CD14-positive monocyte (primary cell): ENCODE results near the gene WDR6. TPM values are rescaled to one million over a fixed set of nuclear protein-coding genes. Genes with fewer than 3 reads are reported as not detected.

Experiments
- DNase-seq, 3 donors: peaks; one replicate each; pipeline ENCODE4 v3.0.0-alpha.2; 2011 to 2022
- H2AFZ ChIP-seq: 2 replicates; pipeline ENCODE4 v1.6.0; 2012; ENCODE audit warnings: mild to moderate bottlenecking, low read depth, low read length, inconsistent platforms; ENCODE audit not compliant: insufficient read depth, poor library complexity, severe bottlenecking
- H3K27ac ChIP-seq, 2 donors: 1 replicate in 1 of 2; 2 replicates in 1 of 2; pipeline ENCODE4 v1.5.1; 2012 to 2013; ENCODE audit warnings: low read length in 2 of 2, control low read depth in 1 of 2, inconsistent platforms in 1 of 2, low read depth in 1 of 2, mild to moderate bottlenecking in 1 of 2
- H3K27me3 ChIP-seq, 2 donors: one replicate each; pipeline versions ENCODE4 v1.6.0 to v1.6.1; 2011 to 2013; ENCODE audit warnings: low read length in 2 of 2; ENCODE audit not compliant: control insufficient read depth in 2 of 2, insufficient read depth in 2 of 2
- H3K36me3 ChIP-seq, 2 donors: replicated peaks in 1 of 2; 1 replicate in 1 of 2; 2 replicates in 1 of 2; pipeline versions ENCODE4 v1.5.1 to v1.6.1; 2012 to 2013; ENCODE audit warnings: low read length in 2 of 2, control low read depth in 1 of 2, inconsistent platforms in 1 of 2, mild to moderate bottlenecking in 1 of 2; ENCODE audit not compliant: insufficient read depth in 2 of 2, control insufficient read depth in 1 of 2
- H3K4me1 ChIP-seq, 2 donors: 1 replicate in 1 of 2; 2 replicates in 1 of 2; pipeline versions ENCODE4 v1.5.1 to v1.6.1; 2012 to 2013; ENCODE audit warnings: low read length in 2 of 2, control low read depth in 1 of 2, inconsistent platforms in 1 of 2, mild to moderate bottlenecking in 1 of 2, moderate library complexity in 1 of 2; ENCODE audit not compliant: insufficient read depth in 2 of 2, control insufficient read depth in 1 of 2
- H3K4me2 ChIP-seq: replicated peaks from 2 replicates; pipeline ENCODE3; 2012; ENCODE audit warnings: low read length, moderate library complexity, mild to moderate bottlenecking; ENCODE audit not compliant: poor library complexity, severe bottlenecking; ENCODE audit errors: extremely low read depth
- H3K4me3 ChIP-seq, 3 experiments: fragments of 200-600 bp in 1 of 3; sonication (generic) in 1 of 3; replicated peaks in 1 of 3; 1 replicate in 2 of 3; 2 replicates in 1 of 3; pipeline ENCODE4 v1.5.1; 2011 to 2013; ENCODE audit warnings: low read length in 3 of 3, mild to moderate bottlenecking in 3 of 3, control low read depth in 2 of 3, low read depth in 2 of 3, inconsistent platforms in 1 of 3, moderate library complexity in 1 of 3
- H3K79me2 ChIP-seq: 2 replicates; pipeline ENCODE4 v1.6.0; 2012; ENCODE audit warnings: mild to moderate bottlenecking, control low read depth, inconsistent platforms, low read length, moderate library complexity; ENCODE audit not compliant: insufficient read depth
- H3K9ac ChIP-seq: 2 replicates; pipeline ENCODE4 v1.6.0; 2017; ENCODE audit warnings: low read length, mild to moderate bottlenecking; ENCODE audit not compliant: insufficient read depth, poor library complexity, severe bottlenecking
- H3K9me3 ChIP-seq, 2 donors: replicated peaks in 1 of 2; 1 replicate in 1 of 2; 2 replicates in 1 of 2; pipeline versions ENCODE4 v1.5.1 to v1.6.1; 2012 to 2013; ENCODE audit warnings: low read length in 2 of 2, control low read depth in 1 of 2; ENCODE audit not compliant: control insufficient read depth in 1 of 2, insufficient read depth in 1 of 2
- H4K20me1 ChIP-seq: 2 replicates; pipeline ENCODE4 v1.6.0; 2012; ENCODE audit warnings: mild to moderate bottlenecking, low read length, control low read depth, moderate library complexity; ENCODE audit not compliant: insufficient read depth
- H3K27ac Mint-ChIP-seq, 7 donors: one replicate each; pipeline ENCODE4 v1.8.0; 2020; ENCODE audit warnings: mild to moderate bottlenecking in 7 of 7, mixed read lengths in 7 of 7, moderate library complexity in 6 of 7, inconsistent platforms in 2 of 7
- H3K27me3 Mint-ChIP-seq, 3 donors: one replicate each; pipeline ENCODE4 v1.8.0; 2021 to 2022; ENCODE audit warnings: low read depth in 3 of 3, mild to moderate bottlenecking in 3 of 3, mixed read lengths in 3 of 3, moderate library complexity in 3 of 3, inconsistent platforms in 1 of 3
- H3K36me3 Mint-ChIP-seq, 2 donors: one replicate each; pipeline ENCODE4 v1.8.0; 2020; ENCODE audit warnings: mixed read lengths in 2 of 2, inconsistent platforms in 1 of 2, mild to moderate bottlenecking in 1 of 2
- H3K4me1 Mint-ChIP-seq: one replicate; pipeline ENCODE4 v1.8.0; 2020; ENCODE audit warnings: mild to moderate bottlenecking, mixed read lengths
- H3K4me3 Mint-ChIP-seq, 2 donors: one replicate each; pipeline ENCODE4 v1.8.0; 2020; ENCODE audit warnings: mild to moderate bottlenecking in 2 of 2, mixed read lengths in 2 of 2, moderate library complexity in 1 of 2
- H3K9me3 Mint-ChIP-seq, 7 donors: one replicate each; pipeline ENCODE4 v1.8.0; 2020 to 2022; ENCODE audit warnings: mixed read lengths in 7 of 7, mild to moderate bottlenecking in 6 of 7, moderate library complexity in 6 of 7, inconsistent platforms in 2 of 7
- WGBS: methylation state at CpG from one replicate; pipeline ENCODE4 v1.1.5; 2013; ENCODE audit warnings: missing lambda C conversion rate; ENCODE audit not compliant: insufficient coverage; 5-methylcytosine and 5-hydroxymethylcytosine counted together
- intact Hi-C, 2 donors: fragments of 100-400 bp; cut with micrococcal nuclease; formaldehyde crosslinking; loops; one replicate each; pipeline versions ENCODE4 v1.15.0 to v1.15.1; 2023
- polyA plus RNA-seq, 3 donors: library from polyadenylated mRNA; depleted of rRNA in 1 of 3; unstranded in 2 of 3; stranded (reverse) in 1 of 3; fragments of 300-500 nt in 2 of 3; fragments of >200 nt in 1 of 3; fragmentation: Illumina TruSeq in 2 of 3; gene quantifications; 1 replicate in 2 of 3; 2 replicates in 1 of 3; pipeline ENCODE4 v1.2.3, GENCODE V29; 2012 to 2021
- TF ChIP-seq, protein P1 (sequence below): fragments of 200-600 bp; IDR thresholded peaks from one replicate; pipeline ENCODE4 v1.8.0; 2022; ENCODE audit warnings: antibody characterized with exemption, mild to moderate bottlenecking

The WDR6 gene
- polyA plus RNA-seq, 3 donors: 30.6 to 103 (median 46.3) TPM

DNA sequence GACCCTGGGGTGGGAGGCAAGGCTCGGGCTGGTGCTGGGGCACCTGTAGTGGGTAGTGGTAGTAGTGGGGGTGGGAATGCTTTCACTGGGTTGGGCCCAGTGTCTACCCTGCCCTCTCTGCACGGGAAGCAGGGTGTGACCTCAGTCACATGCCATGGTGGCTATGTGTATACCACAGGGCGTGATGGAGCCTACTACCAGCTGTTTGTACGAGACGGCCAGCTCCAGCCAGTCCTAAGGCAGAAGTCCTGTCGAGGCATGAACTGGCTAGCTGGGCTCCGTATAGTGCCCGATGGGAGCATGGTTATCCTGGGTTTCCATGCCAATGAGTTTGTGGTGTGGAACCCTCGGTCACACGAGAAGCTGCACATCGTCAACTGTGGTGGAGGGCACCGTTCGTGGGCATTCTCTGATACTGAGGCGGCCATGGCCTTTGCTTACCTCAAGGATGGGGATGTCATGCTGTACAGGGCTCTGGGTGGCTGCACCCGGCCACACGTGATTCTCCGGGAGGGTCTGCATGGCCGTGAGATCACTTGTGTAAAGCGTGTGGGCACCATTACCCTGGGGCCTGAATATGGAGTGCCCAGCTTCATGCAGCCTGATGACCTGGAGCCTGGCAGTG lies 6.0 kb downstream of the WDR6 start:
- peaks cover 40% of the 10 kb centered on the region for H3K79me2 ChIP-seq
- H3K4me1 Mint-ChIP-seq: peaks cover 18% of the 10 kb centered on the region

DNA sequence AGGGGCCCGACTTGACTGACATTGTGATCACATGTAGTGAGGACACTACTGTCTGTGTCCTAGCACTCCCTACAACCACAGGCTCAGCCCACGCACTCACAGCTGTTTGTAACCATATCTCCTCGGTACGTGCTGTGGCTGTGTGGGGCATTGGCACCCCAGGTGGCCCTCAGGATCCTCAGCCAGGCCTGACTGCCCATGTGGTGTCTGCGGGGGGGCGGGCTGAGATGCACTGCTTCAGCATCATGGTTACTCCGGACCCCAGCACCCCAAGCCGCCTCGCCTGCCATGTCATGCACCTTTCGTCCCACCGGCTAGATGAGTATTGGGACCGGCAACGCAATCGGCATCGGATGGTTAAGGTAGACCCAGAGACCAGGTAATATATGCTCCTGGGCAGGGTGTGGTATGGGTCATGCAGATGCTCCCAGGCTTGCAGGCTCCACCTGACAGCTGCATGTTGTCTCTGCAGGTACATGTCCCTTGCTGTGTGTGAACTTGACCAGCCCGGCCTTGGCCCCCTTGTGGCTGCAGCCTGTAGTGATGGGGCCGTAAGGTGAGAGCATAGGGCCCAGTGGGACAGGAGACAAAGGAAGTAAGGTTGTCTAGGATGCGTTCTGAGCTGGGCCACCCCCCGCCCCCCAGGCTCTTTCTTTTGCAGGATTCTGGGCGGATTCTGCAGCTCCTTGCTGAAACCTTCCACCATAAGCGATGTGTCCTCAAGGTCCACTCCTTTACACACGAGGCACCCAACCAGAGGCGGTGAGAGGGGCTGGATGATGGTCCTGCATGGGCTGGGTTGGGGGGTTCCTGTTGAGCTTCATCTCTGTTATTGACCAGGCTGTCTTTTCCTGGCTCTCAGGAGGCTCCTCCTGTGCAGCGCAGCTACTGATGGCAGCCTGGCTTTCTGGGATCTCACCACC lies 6.8 kb downstream of the WDR6 start:
- WGBS: 90% methylated on average over 19 of the region's 24 CpGs
- Mint-ChIP-seq H3K4me3 (no peak overlapping the region), H3K27me3 (no peaks in the 10 kb centered on the region), H3K4me1 (peaks cover 17% of the 10 kb centered on the region), H3K27ac (peak overlapping the region in 1 of 7 donors; percentile 56), H3K9me3 (no peaks in the 10 kb centered on the region), H3K36me3 (peaks cover 28 to 59% of the 10 kb centered on the region in 2 donors)
- no peaks in the 10 kb centered on the region for H3K9me3 ChIP-seq
- intact Hi-C loops: no loop called here
- no peak overlapping the region for H3K4me2 ChIP-seq
- DNase-seq: peak in 1 of 3 donors; percentile 39
- H3K79me2 ChIP-seq: peaks cover 39% of the 10 kb centered on the region
- H3K9ac ChIP-seq: no peak overlapping the region
- H4K20me1 ChIP-seq: peaks cover 48% of the 10 kb centered on the region
- no peak overlapping the region for H3K4me3 ChIP-seq
- no peaks in the 10 kb centered on the region for H3K27me3 ChIP-seq
- H3K4me1 ChIP-seq: peaks cover 13 to 24% of the 10 kb centered on the region in 2 donors
- no peak overlapping the region for H2AFZ ChIP-seq
- H3K36me3 ChIP-seq: peaks cover 41 to 55% of the 10 kb centered on the region in 2 donors
- TF ChIP-seq, protein P1, sequence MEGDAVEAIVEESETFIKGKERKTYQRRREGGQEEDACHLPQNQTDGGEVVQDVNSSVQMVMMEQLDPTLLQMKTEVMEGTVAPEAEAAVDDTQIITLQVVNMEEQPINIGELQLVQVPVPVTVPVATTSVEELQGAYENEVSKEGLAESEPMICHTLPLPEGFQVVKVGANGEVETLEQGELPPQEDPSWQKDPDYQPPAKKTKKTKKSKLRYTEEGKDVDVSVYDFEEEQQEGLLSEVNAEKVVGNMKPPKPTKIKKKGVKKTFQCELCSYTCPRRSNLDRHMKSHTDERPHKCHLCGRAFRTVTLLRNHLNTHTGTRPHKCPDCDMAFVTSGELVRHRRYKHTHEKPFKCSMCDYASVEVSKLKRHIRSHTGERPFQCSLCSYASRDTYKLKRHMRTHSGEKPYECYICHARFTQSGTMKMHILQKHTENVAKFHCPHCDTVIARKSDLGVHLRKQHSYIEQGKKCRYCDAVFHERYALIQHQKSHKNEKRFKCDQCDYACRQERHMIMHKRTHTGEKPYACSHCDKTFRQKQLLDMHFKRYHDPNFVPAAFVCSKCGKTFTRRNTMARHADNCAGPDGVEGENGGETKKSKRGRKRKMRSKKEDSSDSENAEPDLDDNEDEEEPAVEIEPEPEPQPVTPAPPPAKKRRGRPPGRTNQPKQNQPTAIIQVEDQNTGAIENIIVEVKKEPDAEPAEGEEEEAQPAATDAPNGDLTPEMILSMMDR: peak; percentile 62
- no peak overlapping the region for H3K27ac ChIP-seq

More for the DNA sequence above, 6.0 kb downstream of the WDR6 start:
- Histone ChIP-seq H3K4me1 (peaks cover 12 to 23% of the 10 kb centered on the region in 2 donors), H2AFZ (no peak overlapping the region), H3K4me2 (no peak overlapping the region), H3K27ac (no peak overlapping the region), H3K36me3 (peaks cover 41 to 55% of the 10 kb centered on the region in 2 donors), H4K20me1 (peaks cover 52% of the 10 kb centered on the region), H3K9ac (no peak overlapping the region), H3K4me3 (no peak overlapping the region), H3K9me3 (no peaks in the 10 kb centered on the region), H3K27me3 (no peaks in the 10 kb centered on the region)
- no peak overlapping the region for H3K27ac Mint-ChIP-seq
- H3K27me3 Mint-ChIP-seq: no peaks in the 10 kb centered on the region
- H3K36me3 Mint-ChIP-seq: peaks cover 28 to 59% of the 10 kb centered on the region in 2 donors
- H3K4me3 Mint-ChIP-seq: no peak overlapping the region
- intact Hi-C loops: no loop called here
- no peak for DNase-seq
- TF ChIP-seq, protein P1: no peak
- no peaks in the 10 kb centered on the region for H3K9me3 Mint-ChIP-seq
- 92% methylated on average over 19 of the region's 19 CpGs for WGBS
